HG02610 (cell line): Measurements from ENCODE around the gene TMEM120B.
"Not testable (repeated sequence)": the region's sequence is repeated elsewhere in the genome, so short reads cannot be mapped to it uniquely, and the experiment has no call there.

ENCODE experiments used
- ATAC-seq: cut with Tn5 transposase; IDR thresholded peaks from one replicate; pipeline ENCODE4 v1.9.1; 2021; ENCODE audit warnings: mild to moderate bottlenecking, moderate library complexity; ENCODE audit not compliant: unreplicated experiment

Gene TMEM120B

GRCh38 chr12:121740847-121741246 is 28.3 kb downstream of the TMEM120B start:
- no peak for ATAC-seq

- ATAC-seq: no peak
Observed at GRCh38 chr12:121741743-121742142, 29.2 kb downstream of the TMEM120B start.

- ATAC-seq: not testable (repeated sequence)
Observed at GRCh38 chr12:121745545-121745944, 33.0 kb downstream of the TMEM120B start.

GRCh38 chr12:121748218-121748570 is 35.6 kb downstream of the TMEM120B start:
- ATAC-seq: no peak

GRCh38 chr12:121748571-121749265 is 36.2 kb downstream of the TMEM120B start:
- peak; percentile 76 for ATAC-seq

- no peak for ATAC-seq
Observed at GRCh38 chr12:121749267-121749666, 36.7 kb downstream of the TMEM120B start.

GRCh38 chr12:121750507-121750955 is 38.0 kb downstream of the TMEM120B start:
- ATAC-seq: no peak

- no peak for ATAC-seq
Observed at GRCh38 chr12:121751034-121751433, 38.5 kb downstream of the TMEM120B start.

- no peak for ATAC-seq
Observed at GRCh38 chr12:121751749-121752351, 39.3 kb downstream of the TMEM120B start.

GRCh38 chr12:121753844-121754264 is 41.3 kb downstream of the TMEM120B start:
- no peak for ATAC-seq

- no peak for ATAC-seq
Observed at GRCh38 chr12:121754836-121755235, 42.3 kb downstream of the TMEM120B start.

GRCh38 chr12:121755591-121755990 is 43.0 kb downstream of the TMEM120B start:
- ATAC-seq: no peak

GRCh38 chr12:121758536-121758935 is 46.0 kb downstream of the TMEM120B start:
- ATAC-seq: not testable (repeated sequence)

- ATAC-seq: no peak
Observed at GRCh38 chr12:121762269-121762668, 49.7 kb downstream of the TMEM120B start.

- no peak for ATAC-seq
Observed at GRCh38 chr12:121764808-121765207, 52.3 kb downstream of the TMEM120B start.

- ATAC-seq: no peak
Observed at GRCh38 chr12:121765573-121765972, 53.0 kb downstream of the TMEM120B start.

- no peak for ATAC-seq
Observed at GRCh38 chr12:121766290-121767039, 53.9 kb downstream of the TMEM120B start.

GRCh38 chr12:121767525-121768016 is 55.0 kb downstream of the TMEM120B start:
- no peak for ATAC-seq

GRCh38 chr12:121769297-121769830 is 56.8 kb downstream of the TMEM120B start:
- no peak for ATAC-seq

- no peak for ATAC-seq
Observed at GRCh38 chr12:121769831-121770301, 57.3 kb downstream of the TMEM120B start.

GRCh38 chr12:121770388-121770787 is 57.8 kb downstream of the TMEM120B start:
- no peak for ATAC-seq
